Measurements from ENCODE around the gene PTMA. TPM values are rescaled to one million over a fixed set of nuclear protein-coding genes. Genes with fewer than 3 reads are reported as not detected.
A peak's percentile ranks its signal among the peaks of the same experiment; 100 is the strongest.

The PTMA gene
- total RNA-seq, 1 donor from 2014 or later, result 2,259 TPM

- H3K27me3 Mint-ChIP-seq (ENCODE audit: low read depth), result no peaks in the 10 kb centered on the region
- H3K27ac Mint-ChIP-seq, result no peak overlapping the region
- H3K9me3 Mint-ChIP-seq, result no peaks in the 10 kb centered on the region
- no peak for DNase-seq (ENCODE audit: low spot score)
- peaks cover 14% of the 10 kb centered on the region for H3K4me1 Mint-ChIP-seq (ENCODE audit: low read depth)
- no peaks in the 10 kb centered on the region for H3K36me3 Mint-ChIP-seq (ENCODE audit: low read depth)
- intact Hi-C loops (cut with micrococcal nuclease), result no loop called here
- H3K4me3 Mint-ChIP-seq (ENCODE audit: low read depth), result no peak overlapping the region
Measured at GRCh38 chr2:231667096-231667427, 41.3 kb upstream of the PTMA start.

GRCh38 chr2:231667496-231667895, 40.8 kb upstream of the PTMA start:
- Mint-ChIP-seq H3K27ac (no peak overlapping the region), H3K27me3 (ENCODE audit: low read depth) (no peaks in the 10 kb centered on the region), H3K4me3 (ENCODE audit: low read depth) (no peak overlapping the region), H3K4me1 (ENCODE audit: low read depth) (peaks cover 14% of the 10 kb centered on the region), H3K36me3 (ENCODE audit: low read depth) (no peaks in the 10 kb centered on the region), H3K9me3 (no peaks in the 10 kb centered on the region)
- intact Hi-C loops (cut with micrococcal nuclease), result no loop called here
- DNase-seq (ENCODE audit: low spot score), result no peak

GRCh38 chr2:231668981-231669380, 39.3 kb upstream of the PTMA start:
- intact Hi-C loops (cut with micrococcal nuclease), result no loop called here
- Mint-ChIP-seq H3K9me3 (no peaks in the 10 kb centered on the region), H3K4me1 (ENCODE audit: low read depth) (peaks cover 11% of the 10 kb centered on the region), H3K27ac (no peak overlapping the region), H3K4me3 (ENCODE audit: low read depth) (no peak overlapping the region), H3K36me3 (ENCODE audit: low read depth) (no peaks in the 10 kb centered on the region), H3K27me3 (ENCODE audit: low read depth) (no peaks in the 10 kb centered on the region)
- DNase-seq (ENCODE audit: low spot score), result no peak

GRCh38 chr2:231671270-231672050, 36.9 kb upstream of the PTMA start:
- DNase-seq (ENCODE audit: low spot score), result no peak
- no peak overlapping the region for H3K4me3 Mint-ChIP-seq (ENCODE audit: low read depth)
- H3K27ac Mint-ChIP-seq, result no peak overlapping the region
- peaks cover 13% of the 10 kb centered on the region for H3K4me1 Mint-ChIP-seq (ENCODE audit: low read depth)
- no peaks in the 10 kb centered on the region for H3K9me3 Mint-ChIP-seq
- no peaks in the 10 kb centered on the region for H3K36me3 Mint-ChIP-seq (ENCODE audit: low read depth)
- no peaks in the 10 kb centered on the region for H3K27me3 Mint-ChIP-seq (ENCODE audit: low read depth)
- intact Hi-C loops (cut with micrococcal nuclease), result no loop called here

- H3K27me3 Mint-ChIP-seq (ENCODE audit: low read depth), result no peaks in the 10 kb centered on the region
- no peak overlapping the region for H3K4me3 Mint-ChIP-seq (ENCODE audit: low read depth)
- intact Hi-C loops (cut with micrococcal nuclease), result no loop called here
Measured at GRCh38 chr2:231672617-231673347, 35.5 kb upstream of the PTMA start.

GRCh38 chr2:231673348-231673770, 35.0 kb upstream of the PTMA start:
- intact Hi-C loops (cut with micrococcal nuclease), result no loop called here
- Mint-ChIP-seq H3K27ac (peak overlapping the region; percentile 60), H3K36me3 (ENCODE audit: low read depth) (no peaks in the 10 kb centered on the region), H3K4me3 (ENCODE audit: low read depth) (no peak overlapping the region), H3K27me3 (ENCODE audit: low read depth) (no peaks in the 10 kb centered on the region), H3K4me1 (ENCODE audit: low read depth) (peaks cover 16% of the 10 kb centered on the region), H3K9me3 (no peaks in the 10 kb centered on the region)
- no peak for DNase-seq (ENCODE audit: low spot score)

More at GRCh38 chr2:231672617-231673347, 35.5 kb upstream of the PTMA start:
- H3K36me3 Mint-ChIP-seq (ENCODE audit: low read depth), result no peaks in the 10 kb centered on the region
- no peak for DNase-seq (ENCODE audit: low spot score)
- H3K9me3 Mint-ChIP-seq, result no peaks in the 10 kb centered on the region
- peaks cover 15% of the 10 kb centered on the region for H3K4me1 Mint-ChIP-seq (ENCODE audit: low read depth)
- H3K27ac Mint-ChIP-seq, result no peak overlapping the region

GRCh38 chr2:231674587-231675338, 33.6 kb upstream of the PTMA start:
- Mint-ChIP-seq H3K27ac (peak overlapping the region; percentile 65), H3K9me3 (no peaks in the 10 kb centered on the region), H3K4me3 (ENCODE audit: low read depth) (no peak overlapping the region), H3K36me3 (ENCODE audit: low read depth) (no peaks in the 10 kb centered on the region), H3K27me3 (ENCODE audit: low read depth) (no peaks in the 10 kb centered on the region), H3K4me1 (ENCODE audit: low read depth) (peaks cover 16% of the 10 kb centered on the region)
- DNase-seq (ENCODE audit: low spot score), result peak; percentile 52
- intact Hi-C loops (cut with micrococcal nuclease), result loop anchor here (1.0 to 2.0 kb wide), 3 partner anchors 32 to 106 kb away; partner anchors contain the start of gene PDE6D

GRCh38 chr2:231676243-231676642, 32.1 kb upstream of the PTMA start:
- Mint-ChIP-seq H3K27ac (no peak overlapping the region), H3K36me3 (ENCODE audit: low read depth) (no peaks in the 10 kb centered on the region), H3K4me3 (ENCODE audit: low read depth) (no peak overlapping the region), H3K4me1 (ENCODE audit: low read depth) (peaks cover 14% of the 10 kb centered on the region), H3K9me3 (no peaks in the 10 kb centered on the region), H3K27me3 (ENCODE audit: low read depth) (peaks cover 2% of the 10 kb centered on the region)
- DNase-seq (ENCODE audit: low spot score), result no peak
- intact Hi-C loops (cut with micrococcal nuclease), result no loop called here

GRCh38 chr2:231677632-231678104, 30.7 kb upstream of the PTMA start:
- intact Hi-C loops (cut with micrococcal nuclease), result loop anchor here (1.0 kb wide), 1 partner anchor 38 kb away; no protein-coding TSS in a partner anchor
- no peaks in the 10 kb centered on the region for H3K36me3 Mint-ChIP-seq (ENCODE audit: low read depth)
- no peak overlapping the region for H3K4me3 Mint-ChIP-seq (ENCODE audit: low read depth)
- peaks cover 13% of the 10 kb centered on the region for H3K4me1 Mint-ChIP-seq (ENCODE audit: low read depth)
- H3K27me3 Mint-ChIP-seq (ENCODE audit: low read depth), result peaks cover 7% of the 10 kb centered on the region
- no peak overlapping the region for H3K27ac Mint-ChIP-seq
- DNase-seq (ENCODE audit: low spot score), result peak; percentile 77
- no peaks in the 10 kb centered on the region for H3K9me3 Mint-ChIP-seq

- H3K4me3 Mint-ChIP-seq (ENCODE audit: low read depth), result peak overlapping the region; percentile 17
- no peaks in the 10 kb centered on the region for H3K36me3 Mint-ChIP-seq (ENCODE audit: low read depth)
- H3K27ac Mint-ChIP-seq, result peak overlapping the region; percentile 46
- H3K4me1 Mint-ChIP-seq (ENCODE audit: low read depth), result peaks cover 10% of the 10 kb centered on the region
- H3K9me3 Mint-ChIP-seq, result no peaks in the 10 kb centered on the region
- intact Hi-C loops (cut with micrococcal nuclease), result no loop called here
- no peak for DNase-seq (ENCODE audit: low spot score)
- peaks cover 7% of the 10 kb centered on the region for H3K27me3 Mint-ChIP-seq (ENCODE audit: low read depth)
Measured at GRCh38 chr2:231679908-231680284, 28.4 kb upstream of the PTMA start.

- intact Hi-C loops (cut with micrococcal nuclease), result no loop called here
- peaks cover 7% of the 10 kb centered on the region for H3K27me3 Mint-ChIP-seq (ENCODE audit: low read depth)
- peak overlapping the region; percentile 17 for H3K4me3 Mint-ChIP-seq (ENCODE audit: low read depth)
- peak overlapping the region; percentile 46 for H3K27ac Mint-ChIP-seq
- H3K36me3 Mint-ChIP-seq (ENCODE audit: low read depth), result no peaks in the 10 kb centered on the region
- peaks cover 5% of the 10 kb centered on the region for H3K4me1 Mint-ChIP-seq (ENCODE audit: low read depth)
- no peaks in the 10 kb centered on the region for H3K9me3 Mint-ChIP-seq
- DNase-seq (ENCODE audit: low spot score), result no peak
Measured at GRCh38 chr2:231680285-231680991, 27.9 kb upstream of the PTMA start.

Measured in activated T-helper 2 cell treated with anti-CD3 and anti-CD28 coated beads, Interferon-gamma antibody, Interleukin-2, Interleukin-4, amounts not matched to agents 10 μg/mL and 5 μg/mL and 100 μg/mL, durations not matched to agents 14 hours and 24 hours and 36 hours (primary cell).